Measurements from ENCODE around the gene SPEG.

The SPEG gene

GRCh38 chr2:219501849-219502248, 67.2 kb downstream of the SPEG start:
- DNase-seq (ENCODE audit: low read depth) = no peak
- H3K4me3 ChIP-seq (ENCODE audit: low read length) = no peak overlapping the region
- no peak for TF ChIP-seq CTCF (IDR thresholded peaks at IDR 0.05; ENCODE audit: insufficient read depth, low read depth, low read length, missing control alignments)

- no peak for TF ChIP-seq CTCF (IDR thresholded peaks at IDR 0.05; ENCODE audit: insufficient read depth, low read depth, low read length, missing control alignments)
- H3K4me3 ChIP-seq (ENCODE audit: low read length) = no peak overlapping the region
- no peak for DNase-seq (ENCODE audit: low read depth)
Measured at GRCh38 chr2:219502618-219503017, 68.0 kb downstream of the SPEG start.

- H3K4me3 ChIP-seq (ENCODE audit: low read length) = no peak overlapping the region
- TF ChIP-seq CTCF (IDR thresholded peaks at IDR 0.05; ENCODE audit: insufficient read depth, low read depth, low read length, missing control alignments) = no peak
- no peak for DNase-seq (ENCODE audit: low read depth)
Measured at GRCh38 chr2:219505585-219505984, 70.9 kb downstream of the SPEG start.

- DNase-seq (ENCODE audit: low read depth) = no peak
- TF ChIP-seq CTCF (IDR thresholded peaks at IDR 0.05; ENCODE audit: insufficient read depth, low read depth, low read length, missing control alignments) = no peak
- no peak overlapping the region for H3K4me3 ChIP-seq (ENCODE audit: low read length)
Measured at GRCh38 chr2:219506153-219506801, 71.6 kb downstream of the SPEG start.

GRCh38 chr2:219506802-219507526, 72.3 kb downstream of the SPEG start:
- TF ChIP-seq CTCF (IDR thresholded peaks at IDR 0.05; ENCODE audit: insufficient read depth, low read depth, low read length, missing control alignments) = no peak
- DNase-seq (ENCODE audit: low read depth) = no peak
- no peak overlapping the region for H3K4me3 ChIP-seq (ENCODE audit: low read length)

- no peak overlapping the region for H3K4me3 ChIP-seq (ENCODE audit: low read length)
- TF ChIP-seq CTCF (IDR thresholded peaks at IDR 0.05; ENCODE audit: insufficient read depth, low read depth, low read length, missing control alignments) = no peak
- no peak for DNase-seq (ENCODE audit: low read depth)
Measured at GRCh38 chr2:219507581-219508443, 73.2 kb downstream of the SPEG start.
